ENCODE data around the gene FIGNL2. TPM values are rescaled to one million over a fixed set of nuclear protein-coding genes. Genes with fewer than 3 reads are reported as not detected.

FIGNL2 gene
- total RNA-seq, 4 donors from 2014 or later = 0.17 to 0.49 (median 0.29) TPM; not detected in 1

DNA sequence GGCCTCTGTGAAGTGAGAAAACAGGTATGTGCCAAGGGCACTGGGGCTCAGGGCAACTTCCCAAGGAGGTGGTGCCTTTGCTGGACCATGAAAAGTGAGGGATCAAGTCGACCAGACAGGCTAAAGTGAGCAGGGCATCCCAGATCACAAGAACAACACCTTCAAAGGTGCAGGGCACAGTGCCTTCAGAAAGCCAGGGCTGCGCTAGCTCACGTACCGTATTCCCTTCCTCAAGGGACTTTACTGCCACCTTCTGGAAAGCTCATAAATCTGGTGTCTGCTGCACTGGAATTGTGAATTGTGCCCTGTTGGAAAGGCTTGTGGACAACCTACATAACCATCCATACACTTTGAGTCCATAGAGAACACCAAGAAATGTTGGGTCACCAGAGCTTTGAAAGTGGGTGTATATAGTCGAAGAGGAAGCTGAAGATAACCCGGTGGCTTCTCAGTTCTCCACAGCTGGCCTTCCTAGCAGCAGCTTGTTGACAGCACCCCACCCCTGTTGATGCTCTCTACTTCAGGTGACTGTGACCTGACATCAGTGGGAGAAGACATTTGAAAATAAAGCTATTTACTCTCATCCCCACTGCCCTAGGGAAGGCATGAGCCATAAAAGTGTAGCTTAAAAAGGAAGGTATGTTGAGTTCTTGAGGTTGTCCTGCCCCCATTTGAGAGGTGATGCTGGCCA is 24.5 kb downstream of the FIGNL2 start:
- intact Hi-C loops (cut with DNase I; ENCODE audit: low total_unique reads) = loop anchor here (10.0 kb wide), 1 partner anchor 399 kb away; the partner anchor contains the start of gene SLC4A8
- TF ChIP-seq POLR2A (IDR thresholded peaks at IDR 0.05) = no peak
- TF ChIP-seq, protein P1, sequence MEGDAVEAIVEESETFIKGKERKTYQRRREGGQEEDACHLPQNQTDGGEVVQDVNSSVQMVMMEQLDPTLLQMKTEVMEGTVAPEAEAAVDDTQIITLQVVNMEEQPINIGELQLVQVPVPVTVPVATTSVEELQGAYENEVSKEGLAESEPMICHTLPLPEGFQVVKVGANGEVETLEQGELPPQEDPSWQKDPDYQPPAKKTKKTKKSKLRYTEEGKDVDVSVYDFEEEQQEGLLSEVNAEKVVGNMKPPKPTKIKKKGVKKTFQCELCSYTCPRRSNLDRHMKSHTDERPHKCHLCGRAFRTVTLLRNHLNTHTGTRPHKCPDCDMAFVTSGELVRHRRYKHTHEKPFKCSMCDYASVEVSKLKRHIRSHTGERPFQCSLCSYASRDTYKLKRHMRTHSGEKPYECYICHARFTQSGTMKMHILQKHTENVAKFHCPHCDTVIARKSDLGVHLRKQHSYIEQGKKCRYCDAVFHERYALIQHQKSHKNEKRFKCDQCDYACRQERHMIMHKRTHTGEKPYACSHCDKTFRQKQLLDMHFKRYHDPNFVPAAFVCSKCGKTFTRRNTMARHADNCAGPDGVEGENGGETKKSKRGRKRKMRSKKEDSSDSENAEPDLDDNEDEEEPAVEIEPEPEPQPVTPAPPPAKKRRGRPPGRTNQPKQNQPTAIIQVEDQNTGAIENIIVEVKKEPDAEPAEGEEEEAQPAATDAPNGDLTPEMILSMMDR (IDR thresholded peaks at IDR 0.05) = no peak
- DNase-seq (ENCODE audit: low spot score in 2 of 2) = no peak
- WGBS, 2 donors = 11 to 33% methylated on average over 6 of the region's 6 CpGs
- H3K4me3 ChIP-seq (ENCODE audit: low read depth, poor library complexity, severe bottlenecking) = no peak overlapping the region

DNA sequence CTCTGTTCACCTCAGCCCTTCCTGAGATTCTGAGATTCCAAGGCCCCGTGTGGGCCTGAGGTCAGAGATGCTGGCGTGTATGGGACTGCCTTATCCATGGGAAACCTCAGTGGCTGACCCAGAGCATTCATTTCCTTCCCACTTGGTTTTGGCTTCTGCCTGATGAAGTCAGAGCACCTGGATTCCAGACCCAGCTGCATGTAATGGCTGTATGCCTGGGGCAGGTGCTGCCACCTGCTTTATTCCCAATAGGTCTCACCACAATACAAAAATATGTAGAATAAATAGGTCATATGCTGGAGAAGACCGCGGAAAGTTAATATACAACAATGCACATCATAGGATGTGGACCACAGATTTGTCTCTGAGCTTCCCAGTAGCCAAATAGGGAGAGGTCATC is 25.6 kb downstream of the FIGNL2 start:
- intact Hi-C loops (cut with DNase I; ENCODE audit: low total_unique reads) = loop anchor here (10.0 kb wide), 1 partner anchor 398 kb away; the partner anchor contains the start of gene SLC4A8
- WGBS, 2 donors = 85% methylated on average over 4 of the region's 4 CpGs

DNA sequence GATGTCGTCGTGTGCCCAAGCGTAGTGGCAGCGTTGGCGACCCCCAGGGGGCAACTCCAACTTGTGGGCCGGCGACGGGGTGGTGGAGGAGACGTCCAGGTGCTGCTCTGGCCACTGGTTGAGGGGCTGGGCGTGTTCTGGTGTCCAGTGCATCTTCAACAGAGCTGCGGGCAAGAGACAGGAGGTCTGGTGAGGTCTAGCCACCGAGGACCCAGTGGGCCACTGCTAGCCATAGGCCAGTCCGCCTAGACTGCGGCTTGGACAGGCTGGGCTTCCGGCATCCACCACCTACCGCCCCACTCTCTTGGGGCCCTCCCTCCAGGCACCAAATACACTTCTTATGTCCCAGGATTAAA is 26.3 kb downstream of the FIGNL2 start:
- TF ChIP-seq, protein P1 (IDR thresholded peaks at IDR 0.05) = no peak
- no peak for TF ChIP-seq POLR2A (IDR thresholded peaks at IDR 0.05)
- DNase-seq (ENCODE audit: low spot score in 2 of 2) = no peak
- 90 to 95% methylated on average over 15 to 16 of the region's 16 CpGs for WGBS, 2 donors
- H3K4me3 ChIP-seq (ENCODE audit: low read depth, poor library complexity, severe bottlenecking) = no peak overlapping the region
- intact Hi-C loops (cut with DNase I; ENCODE audit: low total_unique reads) = loop anchor here (10.0 kb wide), 1 partner anchor 397 kb away; the partner anchor contains the start of gene SLC4A8

More for the DNA sequence above, 25.6 kb downstream of the FIGNL2 start:
- DNase-seq (ENCODE audit: low spot score in 2 of 2) = no peak
- no peak overlapping the region for H3K4me3 ChIP-seq (ENCODE audit: low read depth, poor library complexity, severe bottlenecking)
- TF ChIP-seq, protein P1 (IDR thresholded peaks at IDR 0.05) = no peak
- no peak for TF ChIP-seq POLR2A (IDR thresholded peaks at IDR 0.05)

DNA sequence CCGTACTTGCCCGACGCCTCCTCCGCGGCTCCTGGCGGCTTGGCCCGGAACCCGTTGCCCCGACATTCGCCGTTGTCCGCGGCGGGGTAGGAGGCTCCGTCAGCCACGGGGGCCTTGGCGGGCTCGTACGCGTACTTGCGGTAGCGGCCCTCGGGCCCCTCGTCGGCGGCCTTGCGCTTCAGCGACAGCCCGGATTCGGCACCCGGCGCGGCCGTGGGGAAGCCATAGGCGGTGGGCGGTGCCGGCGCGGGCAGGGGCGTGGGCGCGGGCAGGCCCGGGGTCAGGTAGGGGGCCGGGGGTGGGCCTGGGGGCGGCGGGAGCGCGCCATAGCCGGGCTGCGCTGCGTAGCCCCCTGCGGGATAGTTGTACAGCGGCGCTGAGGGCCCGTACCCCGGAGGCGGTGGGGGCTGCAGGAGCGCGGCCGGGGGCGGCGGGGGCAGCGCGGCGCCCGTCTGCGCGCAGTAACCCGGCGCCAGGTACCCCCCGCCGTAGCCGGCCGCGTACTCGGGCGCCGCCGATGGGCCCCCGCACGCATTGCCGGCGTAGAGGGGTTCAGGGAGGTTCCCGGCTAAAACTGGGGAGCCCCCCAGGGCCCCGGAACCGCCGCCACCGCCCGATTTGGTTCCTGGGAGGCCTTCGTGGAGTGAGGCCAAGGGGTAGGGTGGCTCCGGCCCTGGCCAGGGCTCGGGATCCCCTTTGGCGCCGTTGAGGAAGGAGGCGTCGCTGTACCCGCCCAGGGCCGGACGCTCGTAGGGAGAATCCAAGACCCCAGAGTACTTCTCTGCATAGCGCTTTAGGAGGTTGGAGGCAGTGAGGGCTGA is 26.9 kb downstream of the FIGNL2 start:
- intact Hi-C loops (cut with DNase I; ENCODE audit: low total_unique reads) = loop anchor here (10.0 kb wide), 1 partner anchor 397 kb away; the partner anchor contains the start of gene SLC4A8
- DNase-seq (ENCODE audit: low spot score in 2 of 2) = no peak
- no peak for TF ChIP-seq POLR2A (IDR thresholded peaks at IDR 0.05)
- TF ChIP-seq, protein P1 (IDR thresholded peaks at IDR 0.05) = no peak
- 43 to 65% methylated on average over 53 to 76 of the region's 101 CpGs for WGBS, 2 donors
- no peak overlapping the region for H3K4me3 ChIP-seq (ENCODE audit: low read depth, poor library complexity, severe bottlenecking)

DNA sequence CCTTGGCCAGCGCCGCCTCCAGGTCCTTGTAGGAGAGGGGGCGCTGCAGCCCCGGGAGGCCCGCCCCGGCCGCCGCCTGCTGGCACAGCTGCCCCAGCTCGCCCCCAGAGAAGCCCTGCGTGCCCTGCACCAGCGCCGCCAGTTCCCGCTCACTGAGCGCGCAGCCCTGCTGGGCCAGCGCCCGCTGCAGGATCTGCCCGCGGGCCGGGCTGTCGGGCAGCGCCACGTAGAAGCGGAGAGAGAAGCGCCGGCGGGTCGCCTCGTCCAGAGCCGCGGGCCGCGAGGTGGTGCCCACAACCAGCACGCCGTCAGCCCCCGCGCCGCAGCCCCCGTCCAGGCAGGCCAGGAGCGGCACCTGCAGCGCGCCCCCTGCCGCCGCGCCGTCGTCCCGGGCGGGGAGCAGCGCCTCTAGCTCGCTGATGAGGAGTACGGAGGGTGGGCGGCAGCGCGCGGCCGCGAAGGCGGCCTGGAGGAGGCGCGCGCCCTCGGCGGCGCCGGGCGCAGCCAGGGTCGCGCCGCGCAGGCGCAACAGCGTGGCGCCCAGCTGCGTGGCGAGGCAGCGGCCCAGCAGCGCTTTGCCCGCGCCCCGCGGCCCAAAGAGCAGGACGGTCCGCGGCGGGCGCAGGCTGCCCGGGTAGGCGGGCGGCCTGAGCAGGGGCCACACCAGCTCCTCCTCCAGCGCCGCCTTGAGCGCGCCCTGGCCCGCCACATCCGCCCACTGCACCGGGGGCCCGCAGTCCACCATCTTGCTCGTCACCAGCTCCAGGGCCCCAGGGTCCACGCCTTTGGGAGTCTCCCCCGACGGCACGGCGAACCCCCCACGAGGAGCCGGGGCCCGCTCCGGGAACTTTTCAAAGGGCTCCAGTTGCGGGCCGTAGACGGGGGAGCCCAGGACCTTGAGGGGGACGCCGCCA is 27.7 kb downstream of the FIGNL2 start:
- no peak for DNase-seq (ENCODE audit: low spot score in 2 of 2)
- no peak overlapping the region for H3K4me3 ChIP-seq (ENCODE audit: low read depth, poor library complexity, severe bottlenecking)
- intact Hi-C loops (cut with DNase I; ENCODE audit: low total_unique reads) = loop anchor here (10.0 kb wide), 1 partner anchor 396 kb away; the partner anchor contains the start of gene SLC4A8
- WGBS, 2 donors = 46 to 50% methylated on average over 44 to 77 of the region's 113 CpGs
- TF ChIP-seq, protein P1 (IDR thresholded peaks at IDR 0.05) = no peak
- TF ChIP-seq POLR2A (IDR thresholded peaks at IDR 0.05) = no peak

All from lower leg skin (tissue), 4 donors.